NK-92 (cell line): ENCODE results near the gene CTBP1.

Experiments used
- DNase-seq: peaks from one replicate; lab custom pipeline; 2025; ENCODE audit not compliant: unreplicated experiment; lab: John Stamatoyannopoulos, UW

The CTBP1 gene

GRCh38 chr4:1164444-1164843 lies 84.5 kb downstream of the CTBP1 start:
- no peak for DNase-seq

- no peak for DNase-seq
These were observed 84.9 kb downstream of the CTBP1 start for GRCh38 chr4:1164040-1164439.
